Endothelial cell (in vitro differentiated cells): ENCODE data around the gene TMPRSS13. TPM values are rescaled to one million over a fixed set of nuclear protein-coding genes. Genes with fewer than 3 reads are reported as not detected.

Experiments used
- DNase-seq: peaks from one replicate; pipeline ENCODE4 v3.0.0; 2021; ENCODE audit warnings: low spot score
- H3K27ac Mint-ChIP-seq: one replicate; pipeline ENCODE4 v1.8.0; 2021; ENCODE audit warnings: mixed read lengths, inconsistent platforms; ENCODE audit not compliant: unreplicated experiment
- H3K27me3 Mint-ChIP-seq: one replicate; pipeline ENCODE4 v1.8.0; 2021; ENCODE audit warnings: mild to moderate bottlenecking, moderate library complexity, mixed read lengths, inconsistent platforms; ENCODE audit not compliant: unreplicated experiment
- H3K36me3 Mint-ChIP-seq: one replicate; pipeline ENCODE4 v1.8.0; 2021; ENCODE audit warnings: mild to moderate bottlenecking, low read depth, mixed read lengths, inconsistent platforms; ENCODE audit not compliant: unreplicated experiment
- H3K4me1 Mint-ChIP-seq: one replicate; pipeline ENCODE4 v1.8.0; 2021; ENCODE audit warnings: mild to moderate bottlenecking, mixed read lengths, inconsistent platforms; ENCODE audit not compliant: unreplicated experiment
- H3K4me3 Mint-ChIP-seq: one replicate; pipeline ENCODE4 v1.8.0; 2021; ENCODE audit warnings: mild to moderate bottlenecking, mixed read lengths, inconsistent platforms; ENCODE audit not compliant: unreplicated experiment
- H3K9me3 Mint-ChIP-seq: one replicate; pipeline ENCODE4 v1.8.0; 2021; ENCODE audit warnings: mixed read lengths, inconsistent platforms; ENCODE audit not compliant: unreplicated experiment
- total RNA-seq: library from RNA; stranded (reverse); fragmentation: NEBNext Ultra II Directional; extraction: Animal tissue kit (Norgen Biotek cat#: 25700); gene quantifications from one replicate; pipeline ENCODE4 v1.2.1, GENCODE V29; 2021; ENCODE audit not compliant: unreplicated experiment
- TF ChIP-seq, protein P1 (sequence below): fragments of 200-600 bp; sonication (generic); IDR thresholded peaks from one replicate; pipeline ENCODE4 v1.5.0; 2021; ENCODE audit warnings: antibody characterized with exemption; ENCODE audit not compliant: unreplicated experiment

TMPRSS13 gene
- total RNA-seq, 1 donor from 2014 or later: 1.8 TPM

DNA sequence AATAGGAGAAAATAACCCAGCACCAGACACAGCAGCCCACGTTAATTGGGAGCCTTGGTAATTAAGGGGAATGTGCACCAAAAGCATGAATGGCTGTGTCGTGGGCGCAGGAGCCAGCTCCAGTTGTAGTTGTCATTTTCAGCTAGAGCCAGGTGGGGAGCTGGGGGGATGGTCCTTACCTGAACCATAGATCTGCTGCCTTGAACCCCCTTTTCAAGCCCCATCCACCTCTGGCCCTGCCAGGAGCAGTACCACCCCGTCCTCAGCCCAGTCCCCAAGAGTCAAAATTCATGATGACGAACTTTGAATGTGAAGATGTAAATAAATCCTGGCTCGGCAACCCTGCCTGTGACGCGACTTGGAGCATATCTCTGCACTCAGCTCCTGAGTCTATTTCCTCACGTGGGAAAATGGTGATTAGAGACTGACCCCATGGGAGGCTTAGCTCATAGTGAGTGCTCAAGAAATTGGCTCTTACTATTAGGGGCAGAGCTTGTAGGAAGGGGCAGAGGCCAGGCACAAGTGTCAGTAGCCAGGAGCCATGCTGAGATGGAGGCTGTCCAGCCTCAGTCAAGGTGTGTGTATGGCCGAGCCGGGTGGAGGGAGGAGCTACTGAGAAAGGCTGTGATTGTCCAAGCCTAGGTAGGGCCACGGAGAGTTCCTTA, 52.0 kb downstream of the TMPRSS13 start:
- Mint-ChIP-seq H3K9me3 (no peaks in the 10 kb centered on the region), H3K27me3 (peaks cover 25% of the 10 kb centered on the region), H3K4me1 (peaks cover 28% of the 10 kb centered on the region), H3K27ac (no peak overlapping the region), H3K36me3 (no peaks in the 10 kb centered on the region), H3K4me3 (peak overlapping the region; percentile 87)
- no peak for DNase-seq
- TF ChIP-seq, protein P1, sequence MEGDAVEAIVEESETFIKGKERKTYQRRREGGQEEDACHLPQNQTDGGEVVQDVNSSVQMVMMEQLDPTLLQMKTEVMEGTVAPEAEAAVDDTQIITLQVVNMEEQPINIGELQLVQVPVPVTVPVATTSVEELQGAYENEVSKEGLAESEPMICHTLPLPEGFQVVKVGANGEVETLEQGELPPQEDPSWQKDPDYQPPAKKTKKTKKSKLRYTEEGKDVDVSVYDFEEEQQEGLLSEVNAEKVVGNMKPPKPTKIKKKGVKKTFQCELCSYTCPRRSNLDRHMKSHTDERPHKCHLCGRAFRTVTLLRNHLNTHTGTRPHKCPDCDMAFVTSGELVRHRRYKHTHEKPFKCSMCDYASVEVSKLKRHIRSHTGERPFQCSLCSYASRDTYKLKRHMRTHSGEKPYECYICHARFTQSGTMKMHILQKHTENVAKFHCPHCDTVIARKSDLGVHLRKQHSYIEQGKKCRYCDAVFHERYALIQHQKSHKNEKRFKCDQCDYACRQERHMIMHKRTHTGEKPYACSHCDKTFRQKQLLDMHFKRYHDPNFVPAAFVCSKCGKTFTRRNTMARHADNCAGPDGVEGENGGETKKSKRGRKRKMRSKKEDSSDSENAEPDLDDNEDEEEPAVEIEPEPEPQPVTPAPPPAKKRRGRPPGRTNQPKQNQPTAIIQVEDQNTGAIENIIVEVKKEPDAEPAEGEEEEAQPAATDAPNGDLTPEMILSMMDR: no peak

DNA sequence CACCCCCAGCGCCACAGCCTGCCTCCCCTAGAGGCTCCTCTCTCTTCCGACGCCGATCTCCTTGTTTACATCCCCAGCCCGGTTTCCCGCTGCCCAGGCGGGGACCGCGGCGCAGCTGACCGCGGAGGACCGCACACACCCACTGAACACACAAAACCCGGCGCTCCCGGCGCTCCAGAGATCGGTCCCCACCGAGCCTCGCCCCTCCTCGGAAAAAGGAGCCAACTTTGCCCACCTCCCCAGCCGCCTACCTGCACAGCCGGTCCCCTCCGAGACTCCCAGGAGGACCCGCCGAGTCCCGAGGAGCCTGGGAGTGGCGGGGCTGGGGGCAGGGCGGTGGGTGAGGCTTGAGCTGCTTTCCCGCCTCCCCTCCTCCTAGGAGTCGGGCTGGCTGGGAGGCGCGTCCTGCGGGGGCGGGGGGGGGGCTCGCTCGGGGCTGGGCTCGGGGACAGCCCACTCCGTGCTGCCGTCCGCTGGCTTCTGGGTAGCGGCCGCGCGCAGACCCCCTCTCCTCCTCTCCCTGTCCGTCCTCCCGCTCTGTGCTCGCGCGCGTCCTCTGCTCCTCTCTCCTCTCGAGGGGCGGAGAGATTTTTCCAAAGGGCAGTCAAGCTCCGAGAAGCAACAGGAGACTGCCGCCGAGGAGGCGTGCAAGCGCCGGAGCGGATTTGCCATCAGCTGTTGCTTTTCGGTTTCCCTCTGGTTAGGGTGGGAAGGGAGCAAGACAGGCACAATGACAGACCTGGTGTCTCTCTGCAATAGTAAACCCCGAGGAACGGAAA, 52.7 kb downstream of the TMPRSS13 start, which contains the start of gene FXYD6:
FXYD6 (minus strand) TSS at position 318 of the 779 bp plus-strand sequence. CDS start 33,882 bp downstream, outside the sequence.
- peak; percentile 41 for DNase-seq
- H3K36me3 Mint-ChIP-seq: no peaks in the 10 kb centered on the region
- no peaks in the 10 kb centered on the region for H3K9me3 Mint-ChIP-seq
- peak within 1 kb of the TSS; percentile 94 for H3K4me3 Mint-ChIP-seq
- TF ChIP-seq, protein P1: no peak
- H3K4me1 Mint-ChIP-seq: peaks cover 28% of the 10 kb centered on the region
- H3K27ac Mint-ChIP-seq: peak within 1 kb of the TSS; percentile 31
- peaks cover 26% of the 10 kb centered on the region for H3K27me3 Mint-ChIP-seq

DNA sequence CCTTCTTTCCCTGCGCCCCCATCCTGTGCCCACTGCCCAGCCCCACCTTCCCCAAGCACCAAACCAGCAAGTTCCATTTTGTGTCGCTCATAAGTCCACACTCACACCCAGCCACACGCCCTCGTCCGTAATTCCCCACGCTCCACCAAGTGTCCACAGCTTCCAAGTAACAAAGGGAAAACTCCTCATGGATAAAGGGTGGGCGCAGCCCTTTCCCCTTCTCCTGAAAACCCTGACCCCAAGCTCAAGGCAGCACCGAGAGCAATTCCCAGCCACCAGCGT, 53.2 kb downstream of the TMPRSS13 start:
- Mint-ChIP-seq H3K4me1 (peaks cover 28% of the 10 kb centered on the region), H3K9me3 (no peaks in the 10 kb centered on the region), H3K4me3 (peak overlapping the region; percentile 94), H3K27me3 (peaks cover 26% of the 10 kb centered on the region), H3K36me3 (no peaks in the 10 kb centered on the region), H3K27ac (peak overlapping the region; percentile 31)
- TF ChIP-seq, protein P1: no peak
- DNase-seq: no peak

DNA sequence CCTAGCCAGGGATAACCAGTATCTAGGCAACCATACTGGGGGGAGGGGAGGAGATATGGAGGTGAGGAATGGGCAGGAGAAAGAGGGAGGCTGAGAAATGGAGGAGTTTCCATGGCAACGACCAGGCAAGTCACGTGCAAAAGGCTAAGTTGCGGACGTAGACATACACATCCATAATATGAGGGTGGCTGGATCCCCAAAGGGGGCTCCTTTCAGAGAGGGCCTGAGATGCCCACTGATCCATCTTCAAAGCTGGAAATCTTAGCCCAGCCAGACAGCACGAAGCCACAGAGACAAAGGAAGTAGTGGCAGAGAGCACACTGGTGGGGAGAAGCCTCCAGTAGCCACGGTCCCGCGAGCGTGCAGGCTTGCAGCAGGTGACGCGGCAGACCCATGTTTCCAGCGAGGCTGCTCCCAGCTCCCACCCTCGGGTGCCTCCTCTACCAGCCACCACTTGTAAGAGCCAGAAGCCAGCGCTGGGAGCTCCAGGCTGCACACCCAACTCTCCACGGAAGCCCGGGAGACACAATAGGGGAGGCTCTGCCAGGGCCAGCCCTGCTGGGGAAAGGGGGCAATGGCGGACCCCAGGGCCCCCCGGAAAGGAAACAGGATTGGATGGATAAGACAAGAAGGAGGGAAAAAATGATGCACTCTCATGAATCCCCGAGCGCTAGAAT, 53.7 kb downstream of the TMPRSS13 start:
- no peaks in the 10 kb centered on the region for H3K36me3 Mint-ChIP-seq
- peaks cover 28% of the 10 kb centered on the region for H3K4me1 Mint-ChIP-seq
- H3K27ac Mint-ChIP-seq: no peak overlapping the region
- H3K4me3 Mint-ChIP-seq: peak overlapping the region; percentile 94
- H3K27me3 Mint-ChIP-seq: peaks cover 26% of the 10 kb centered on the region
- no peaks in the 10 kb centered on the region for H3K9me3 Mint-ChIP-seq
- TF ChIP-seq, protein P1: no peak
- DNase-seq: no peak
